DMS153 (cell line): ENCODE measurements around the gene ABCA13.

Experiments used
- DNase-seq: peaks from one replicate; lab custom pipeline; 2025; lab: John Stamatoyannopoulos, UW

The ABCA13 gene

DNA sequence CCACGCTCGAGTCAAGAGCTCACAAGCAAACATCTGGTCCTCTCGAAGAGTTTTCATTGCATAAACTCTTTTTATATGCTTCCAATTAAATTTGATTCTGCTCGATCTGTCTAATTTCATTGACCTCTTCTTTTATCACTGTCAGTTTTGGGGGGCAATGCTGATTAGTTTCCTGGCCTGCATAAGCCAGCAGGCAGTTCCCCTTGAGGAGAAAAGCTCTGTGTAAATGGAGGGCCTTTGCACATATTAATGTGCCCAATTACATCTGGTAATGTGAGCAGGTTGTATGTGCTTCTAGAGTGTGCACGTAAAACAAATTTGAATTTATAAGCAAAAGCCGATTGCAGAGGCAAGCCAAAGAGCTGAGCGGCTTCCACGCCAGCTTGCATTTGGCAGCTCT lies 210.3 kb downstream of the ABCA13 start:
- no peak for DNase-seq

- no peak for DNase-seq
These were observed 213.0 kb downstream of the ABCA13 start for GRCh38 chr7:48384180-48384752.

DNA sequence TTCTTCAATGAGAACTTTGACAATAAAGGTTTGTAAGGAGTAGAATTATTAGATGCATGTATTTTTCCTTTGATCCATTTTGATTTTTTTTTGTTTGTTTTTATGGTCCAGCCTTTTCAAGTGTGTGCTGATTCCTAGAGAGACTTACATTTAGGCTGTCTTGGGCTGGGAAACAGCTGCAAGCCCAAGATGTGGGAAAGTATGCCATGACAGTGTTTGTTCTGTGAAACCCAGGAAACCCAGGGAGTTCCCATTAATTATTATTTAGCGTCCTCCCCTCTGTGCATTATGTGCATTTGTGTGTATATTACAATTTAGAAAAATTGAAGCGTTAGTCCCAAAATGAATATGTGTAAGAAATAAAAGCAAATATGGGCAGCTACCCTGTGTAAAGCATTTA lies 216.7 kb downstream of the ABCA13 start:
- DNase-seq = no peak

GRCh38 chr7:48388911-48389310 lies 217.7 kb downstream of the ABCA13 start:
- no peak for DNase-seq

DNA sequence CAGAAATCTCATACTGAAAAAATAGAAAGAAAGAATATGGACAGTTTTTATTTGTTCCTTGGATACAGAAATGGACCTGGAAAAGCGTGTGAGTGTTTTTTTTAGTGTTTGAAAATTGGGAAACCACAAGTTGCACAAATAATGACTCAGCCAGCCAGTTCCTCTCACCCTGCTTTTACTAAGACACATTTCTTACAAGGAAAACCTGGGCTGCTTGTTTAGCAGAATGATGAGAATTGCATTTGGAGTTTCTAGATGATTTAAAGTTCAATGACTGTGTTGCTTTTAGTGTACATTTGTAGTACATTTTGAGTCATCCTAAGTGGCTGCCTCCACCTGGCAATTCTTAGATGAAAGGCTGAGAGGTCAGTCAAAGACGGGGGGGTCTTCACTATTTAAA lies 218.7 kb downstream of the ABCA13 start:
- no peak for DNase-seq

- no peak for DNase-seq
These were observed 219.4 kb downstream of the ABCA13 start for GRCh38 chr7:48390388-48391327.

GRCh38 chr7:48398191-48398590 lies 226.9 kb downstream of the ABCA13 start:
- DNase-seq = no peak

GRCh38 chr7:48402721-48403120 lies 231.5 kb downstream of the ABCA13 start:
- DNase-seq = no peak

- DNase-seq = no peak
These were observed 237.5 kb downstream of the ABCA13 start for GRCh38 chr7:48408731-48409130.

DNA sequence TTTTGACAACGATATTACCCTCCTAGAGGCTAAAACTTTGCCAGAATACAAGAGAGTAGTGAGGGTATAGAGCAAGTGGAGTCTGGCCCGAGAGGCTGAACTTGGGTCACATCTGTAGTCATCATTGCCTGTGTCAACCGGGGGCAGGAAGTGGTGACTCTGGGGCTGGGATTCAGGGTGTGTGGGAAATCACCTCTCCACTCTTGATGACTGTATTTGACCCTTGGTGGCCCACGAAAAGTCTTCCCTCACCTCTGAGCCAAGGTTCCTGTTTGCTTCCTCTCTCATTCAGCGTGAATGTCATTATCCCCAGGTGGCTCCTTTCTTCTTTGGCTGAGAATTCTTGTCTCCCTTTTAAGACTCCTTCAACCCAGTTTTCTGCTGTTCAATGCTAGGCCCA lies 240.4 kb downstream of the ABCA13 start:
- DNase-seq = no peak

DNA sequence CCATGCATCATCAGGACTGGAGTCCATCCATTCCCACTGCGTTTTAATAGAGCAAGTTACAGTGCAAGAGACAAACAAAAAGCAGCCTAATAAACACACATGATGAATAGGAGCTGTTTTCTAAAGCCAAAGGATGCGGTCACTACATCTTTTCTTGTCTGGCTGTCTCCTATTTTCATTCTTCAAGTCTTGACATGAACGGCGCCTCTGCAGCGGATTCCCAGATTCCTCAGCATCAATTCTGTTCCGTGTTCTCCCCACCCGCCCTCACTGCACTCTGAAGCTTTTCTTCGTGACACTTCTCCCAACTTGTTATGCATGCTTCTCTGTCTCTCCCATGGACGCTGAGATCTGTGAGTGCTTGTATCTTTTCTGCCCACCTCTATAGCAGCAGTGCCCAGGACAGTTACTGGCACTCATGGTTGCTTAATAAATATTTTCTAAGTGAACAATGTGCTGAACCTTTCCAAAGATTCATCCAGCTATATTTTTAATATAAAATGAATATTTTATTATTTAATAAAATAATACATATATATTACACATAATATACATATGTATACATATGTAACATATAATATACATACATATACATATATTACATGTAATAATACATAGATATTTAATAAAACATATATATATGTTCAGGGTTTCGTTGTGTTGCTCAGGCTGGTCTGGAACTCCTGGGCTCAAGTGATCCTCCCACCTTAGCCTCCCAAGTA lies 242.9 kb downstream of the ABCA13 start:
- no peak for DNase-seq

DNA sequence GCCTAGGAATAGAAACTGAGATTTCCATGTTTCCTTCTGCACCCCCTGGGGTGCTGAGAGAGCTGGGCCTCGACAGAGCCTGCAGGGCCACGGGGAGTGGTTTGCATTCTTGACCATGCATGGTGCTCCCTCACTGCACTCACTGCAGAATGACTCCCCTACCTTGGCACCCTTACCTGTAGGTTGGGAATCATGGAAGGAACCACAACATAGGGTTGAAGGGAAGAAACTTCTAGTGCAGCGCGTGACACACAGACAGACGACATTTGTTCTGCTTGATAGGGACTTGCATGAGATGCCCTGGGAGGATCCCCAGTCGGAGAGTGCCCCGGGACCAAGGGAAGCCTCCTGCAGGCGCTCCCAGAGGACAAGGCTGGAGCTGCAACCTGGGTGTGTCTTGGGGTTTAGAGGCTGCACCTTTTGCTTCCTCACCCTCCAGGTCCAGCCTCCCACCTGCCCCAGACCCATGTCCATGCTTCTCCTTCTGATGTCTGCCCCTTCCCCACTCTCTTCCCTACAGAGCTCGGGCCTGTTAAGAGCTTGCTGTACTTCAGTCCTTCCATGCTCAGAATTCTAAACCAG lies 245.2 kb downstream of the ABCA13 start:
- DNase-seq = no peak

DNA sequence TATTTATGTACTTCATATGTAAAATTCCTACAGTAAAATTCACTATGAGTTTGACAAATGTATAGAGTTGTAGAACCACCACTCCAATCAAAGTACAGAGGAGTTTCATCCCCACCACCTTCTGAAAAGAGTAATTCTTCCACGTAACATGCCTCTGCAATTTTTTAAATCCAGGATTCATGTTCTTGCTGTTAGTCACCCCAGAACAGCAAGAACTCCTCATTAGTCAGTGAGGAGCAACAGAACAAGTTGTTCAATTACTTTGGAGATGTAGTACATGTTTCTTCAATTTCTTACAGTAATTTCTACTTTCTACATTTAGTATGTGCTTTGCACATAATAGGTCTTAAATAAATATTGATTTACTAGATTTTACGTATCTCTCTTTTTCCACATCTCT lies 248.1 kb downstream of the ABCA13 start:
- no peak for DNase-seq

GRCh38 chr7:48420206-48420605 lies 248.9 kb downstream of the ABCA13 start:
- DNase-seq = no peak

DNA sequence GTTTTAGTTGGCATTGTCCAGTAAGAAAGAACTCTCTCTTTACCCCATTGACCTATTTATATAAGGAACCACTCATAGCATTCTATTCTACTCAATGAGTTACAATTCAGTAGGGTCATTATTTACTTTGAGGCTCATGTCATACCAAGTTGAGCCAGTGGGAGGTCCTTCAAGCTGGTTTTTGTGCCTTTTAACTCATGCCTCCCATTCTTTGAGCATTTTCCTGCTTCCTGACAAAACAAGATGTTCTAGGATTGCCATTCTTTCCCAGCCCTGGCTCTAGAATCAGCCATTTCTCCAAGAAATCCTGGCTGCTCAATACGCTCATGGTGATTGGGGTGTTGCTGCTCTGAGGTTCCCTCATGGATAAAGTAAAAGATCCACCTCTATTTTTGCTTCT lies 250.1 kb downstream of the ABCA13 start:
- DNase-seq = no peak

- DNase-seq = peak; percentile 35
These were observed 253.5 kb downstream of the ABCA13 start for GRCh38 chr7:48424731-48425130.

DNA sequence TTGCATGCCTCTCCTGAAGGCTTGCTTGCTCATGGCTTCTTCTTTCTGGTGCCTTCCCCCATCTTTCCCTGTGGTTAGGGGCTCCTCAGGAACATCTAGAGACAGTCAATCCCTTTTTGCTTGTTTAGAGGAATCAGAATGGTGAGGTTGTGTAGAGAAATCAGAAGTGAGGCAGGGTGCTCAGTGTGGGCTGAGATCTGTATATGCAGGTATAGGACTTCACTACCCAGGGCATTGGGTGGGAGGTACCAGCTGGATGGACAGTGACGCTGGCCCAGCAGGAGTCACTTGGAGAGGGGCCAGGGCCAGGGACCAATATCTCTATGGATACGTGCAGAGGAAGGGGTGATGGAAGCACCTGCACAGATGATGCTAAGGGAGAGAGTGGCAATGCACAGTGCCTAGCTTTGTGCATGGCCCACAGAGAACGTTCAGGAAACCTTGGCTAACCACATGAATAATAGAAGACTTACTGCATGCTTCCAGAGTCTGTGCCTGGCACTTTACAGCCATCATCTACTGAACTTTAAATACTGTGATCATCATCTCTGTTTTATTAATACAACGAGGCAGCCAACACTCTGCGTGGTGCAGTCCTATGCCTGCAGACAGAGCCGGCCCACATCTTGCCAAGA lies 255.2 kb downstream of the ABCA13 start:
- no peak for DNase-seq

DNA sequence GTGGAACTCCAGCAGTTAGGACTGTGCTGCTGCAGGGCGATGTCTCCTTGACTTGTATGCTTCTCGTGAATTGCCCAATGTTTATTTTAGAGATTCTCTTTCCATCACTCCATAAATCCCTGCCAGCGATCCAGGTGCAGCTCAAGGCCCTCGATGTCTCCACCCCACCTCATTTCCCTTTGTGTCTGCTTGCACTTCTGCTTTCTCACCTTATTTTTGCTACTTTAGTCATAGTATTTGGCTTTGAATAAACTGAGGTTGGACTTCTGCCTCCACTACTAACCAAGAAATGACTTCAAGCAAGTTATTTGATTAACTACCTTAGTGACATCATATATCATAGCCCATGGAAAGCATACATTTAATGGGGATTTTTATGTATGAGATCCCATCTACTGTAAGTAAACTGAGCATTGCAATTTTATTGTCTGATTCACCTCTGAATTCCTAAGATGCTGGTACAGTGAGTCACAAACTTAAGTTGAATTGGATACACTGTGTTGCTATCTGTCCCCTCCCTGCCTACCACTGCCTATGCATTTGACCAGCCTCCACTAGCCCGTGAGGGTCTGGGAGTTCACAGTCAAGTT lies 255.8 kb downstream of the ABCA13 start:
- DNase-seq = peak; percentile 83

GRCh38 chr7:48427671-48428070 lies 256.4 kb downstream of the ABCA13 start:
- no peak for DNase-seq

DNA sequence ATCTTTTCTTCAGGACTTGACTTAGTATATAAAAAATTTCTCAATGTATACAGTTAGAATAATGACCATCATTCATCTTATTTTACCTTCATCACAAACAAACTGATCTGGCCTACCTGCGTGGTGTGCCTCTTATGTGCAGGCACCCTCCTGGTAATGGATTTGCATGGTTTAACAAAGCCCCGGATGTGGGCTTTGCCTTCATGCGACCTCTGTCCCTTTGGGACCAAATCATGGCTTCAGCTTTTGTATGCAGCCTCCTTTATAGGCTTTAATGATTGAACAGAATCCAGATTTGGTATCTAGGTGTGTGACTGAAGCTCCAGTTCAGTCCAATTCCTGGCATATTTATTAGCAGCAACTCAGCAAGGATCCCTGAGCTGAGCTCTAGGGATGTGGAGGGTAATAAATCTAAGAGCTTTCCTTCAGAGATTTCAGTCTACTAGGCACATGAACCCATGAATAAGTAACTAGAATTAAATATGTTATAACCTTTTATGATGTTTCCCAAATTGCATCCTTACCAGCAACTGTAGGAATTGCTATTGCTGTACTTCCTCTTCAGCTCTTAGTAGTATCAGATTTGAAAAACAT lies 256.9 kb downstream of the ABCA13 start:
- peak; percentile 93 for DNase-seq

DNA sequence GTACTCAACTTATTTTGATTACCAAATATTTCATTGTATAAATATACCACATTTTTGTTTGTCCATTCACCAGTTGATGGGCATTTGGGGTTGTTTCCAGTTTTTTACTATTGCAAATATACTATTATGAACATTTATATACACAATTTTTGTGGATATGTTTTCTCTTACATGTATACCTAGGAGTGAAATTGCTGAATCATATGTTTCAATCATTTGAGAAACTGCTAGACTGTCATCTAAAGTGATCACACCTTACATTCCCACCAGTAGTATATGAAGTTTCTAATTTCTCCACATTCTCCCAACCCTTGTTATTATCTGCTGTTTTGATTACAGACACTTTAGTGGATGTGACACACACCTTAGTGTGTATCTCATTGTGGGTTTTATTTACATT lies 257.9 kb downstream of the ABCA13 start:
- DNase-seq = no peak
